Measurements from ENCODE around the gene TXLNG.

DNA sequence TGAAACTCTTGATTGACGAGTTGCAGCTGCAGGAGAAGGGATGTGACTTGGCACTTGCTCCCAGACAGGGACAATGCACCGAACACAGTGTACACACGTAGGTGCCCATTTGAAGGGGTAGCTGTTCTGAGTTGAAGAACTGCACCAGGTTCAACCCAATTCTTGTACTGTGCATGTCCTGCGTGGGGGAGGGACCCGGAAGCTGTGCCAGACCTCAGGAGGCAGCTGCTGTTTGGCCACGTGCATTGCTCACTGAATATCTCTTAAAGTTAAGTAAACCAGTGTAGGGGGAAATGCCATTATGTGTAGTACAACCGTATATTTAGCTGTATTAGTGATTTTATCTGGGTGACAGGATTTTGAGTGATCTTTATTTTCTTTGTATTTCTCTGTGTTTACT is 95.9 kb downstream of the TXLNG start:
- TF ChIP-seq, protein P1, sequence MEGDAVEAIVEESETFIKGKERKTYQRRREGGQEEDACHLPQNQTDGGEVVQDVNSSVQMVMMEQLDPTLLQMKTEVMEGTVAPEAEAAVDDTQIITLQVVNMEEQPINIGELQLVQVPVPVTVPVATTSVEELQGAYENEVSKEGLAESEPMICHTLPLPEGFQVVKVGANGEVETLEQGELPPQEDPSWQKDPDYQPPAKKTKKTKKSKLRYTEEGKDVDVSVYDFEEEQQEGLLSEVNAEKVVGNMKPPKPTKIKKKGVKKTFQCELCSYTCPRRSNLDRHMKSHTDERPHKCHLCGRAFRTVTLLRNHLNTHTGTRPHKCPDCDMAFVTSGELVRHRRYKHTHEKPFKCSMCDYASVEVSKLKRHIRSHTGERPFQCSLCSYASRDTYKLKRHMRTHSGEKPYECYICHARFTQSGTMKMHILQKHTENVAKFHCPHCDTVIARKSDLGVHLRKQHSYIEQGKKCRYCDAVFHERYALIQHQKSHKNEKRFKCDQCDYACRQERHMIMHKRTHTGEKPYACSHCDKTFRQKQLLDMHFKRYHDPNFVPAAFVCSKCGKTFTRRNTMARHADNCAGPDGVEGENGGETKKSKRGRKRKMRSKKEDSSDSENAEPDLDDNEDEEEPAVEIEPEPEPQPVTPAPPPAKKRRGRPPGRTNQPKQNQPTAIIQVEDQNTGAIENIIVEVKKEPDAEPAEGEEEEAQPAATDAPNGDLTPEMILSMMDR (conservative IDR thresholded peaks at IDR 0.05) = no peak
- no peak for TF ChIP-seq EZH2 (IDR thresholded peaks at IDR 0.05; ENCODE audit: low read depth)
